HG02763 (cell line): Measurements from ENCODE around the gene MYO18B.

Experiments used
- ATAC-seq: cut with Tn5 transposase; IDR thresholded peaks from one replicate; pipeline ENCODE4 v1.9.1; 2021; ENCODE audit warnings: mild to moderate bottlenecking, moderate library complexity; ENCODE audit not compliant: unreplicated experiment

The MYO18B gene

DNA sequence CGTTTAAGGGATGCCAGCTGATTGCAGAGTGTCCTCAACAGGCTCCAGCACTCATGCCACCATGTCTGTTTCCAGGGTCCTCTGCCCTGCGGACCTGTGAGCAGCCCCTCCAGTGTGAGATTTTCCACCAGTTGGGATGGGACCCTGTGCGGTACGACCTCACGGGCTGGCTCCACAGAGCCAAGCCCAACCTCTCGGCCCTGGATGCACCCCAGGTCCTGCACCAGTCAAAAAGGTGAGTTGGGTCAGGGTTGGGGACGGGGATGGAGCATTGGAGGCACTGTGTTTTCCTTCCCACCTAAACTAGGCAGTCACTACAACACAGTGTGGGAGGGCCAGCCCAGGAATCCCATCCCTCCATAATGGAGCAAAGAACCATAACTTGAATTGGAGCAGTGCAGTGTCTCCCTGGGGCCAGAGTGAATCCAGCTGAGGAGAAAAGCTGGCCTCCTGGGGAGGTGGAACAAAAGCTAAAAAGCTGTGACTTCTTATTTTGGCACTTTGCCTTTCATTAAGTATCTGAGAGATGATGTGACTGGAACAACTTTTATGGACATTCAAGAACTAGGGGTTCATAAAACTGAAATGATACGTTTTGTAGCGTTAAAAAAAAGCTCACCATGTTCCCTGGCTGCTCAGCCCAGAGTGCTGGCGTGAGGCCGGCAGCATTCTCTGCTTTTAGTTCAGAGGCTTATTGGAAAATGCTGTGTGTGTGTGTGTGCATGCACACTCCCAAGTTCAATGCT lies 101.8 kb downstream of the MYO18B start:
- no peak for ATAC-seq

DNA sequence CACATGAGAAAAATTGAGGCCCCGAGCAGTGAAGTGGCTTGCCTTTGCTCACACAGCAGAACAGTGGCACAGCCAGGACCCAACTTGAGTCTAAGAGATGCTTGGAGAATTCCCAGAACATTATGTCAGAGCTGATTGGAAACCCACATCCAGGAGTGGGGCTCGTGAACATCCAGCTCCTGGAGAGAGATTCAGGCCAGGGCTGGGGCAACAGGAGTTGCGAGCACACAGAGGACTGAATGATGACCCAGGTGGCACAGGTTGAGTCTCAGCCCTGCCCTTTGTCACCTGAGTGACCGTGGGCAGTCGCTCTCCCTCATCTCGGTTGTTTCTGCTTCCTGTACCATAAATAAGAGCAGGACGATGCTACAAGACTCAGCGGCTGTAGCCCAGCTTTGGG lies 102.6 kb downstream of the MYO18B start:
- ATAC-seq = no peak

GRCh38 chr22:25845985-25846745 lies 104.2 kb downstream of the MYO18B start:
- no peak for ATAC-seq

DNA sequence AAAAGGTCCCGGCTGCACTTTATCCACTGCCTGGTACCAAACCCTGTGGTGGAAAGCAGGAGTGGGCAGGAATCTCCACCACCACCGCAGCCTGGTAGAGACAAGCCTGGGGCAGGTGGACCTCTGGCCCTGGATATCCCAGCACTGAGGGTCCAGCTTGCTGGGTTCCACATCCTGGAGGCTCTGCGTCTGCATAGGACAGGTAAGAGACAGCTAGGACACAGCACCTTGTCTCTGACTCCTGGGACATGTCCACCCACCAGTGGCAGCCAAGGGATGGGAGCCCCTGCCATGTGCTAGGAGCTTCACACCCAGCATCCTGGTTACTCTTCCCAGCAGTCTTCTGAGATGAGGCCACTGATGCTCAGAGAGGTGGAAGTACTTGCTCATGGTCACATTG lies 105.5 kb downstream of the MYO18B start:
- ATAC-seq = no peak

DNA sequence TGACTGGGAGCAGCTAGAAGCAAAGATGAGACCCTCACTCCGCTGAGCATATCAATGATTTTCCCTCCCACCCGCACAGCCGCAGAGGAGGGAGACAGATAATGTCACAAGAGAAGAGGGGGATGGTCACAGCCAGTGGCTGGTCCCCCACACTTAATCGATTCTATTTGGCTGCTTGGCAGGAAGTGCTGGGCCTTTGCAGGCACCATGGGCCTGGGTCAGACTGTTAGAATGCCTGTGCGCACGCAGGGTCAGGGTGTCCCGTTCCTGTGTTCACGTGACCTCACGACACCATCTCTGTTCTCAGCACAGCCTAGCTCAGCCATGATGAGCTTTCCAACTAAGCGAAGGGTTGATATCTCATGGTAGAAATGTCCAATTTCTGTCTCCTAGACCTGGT lies 107.0 kb downstream of the MYO18B start:
- ATAC-seq = no peak

DNA sequence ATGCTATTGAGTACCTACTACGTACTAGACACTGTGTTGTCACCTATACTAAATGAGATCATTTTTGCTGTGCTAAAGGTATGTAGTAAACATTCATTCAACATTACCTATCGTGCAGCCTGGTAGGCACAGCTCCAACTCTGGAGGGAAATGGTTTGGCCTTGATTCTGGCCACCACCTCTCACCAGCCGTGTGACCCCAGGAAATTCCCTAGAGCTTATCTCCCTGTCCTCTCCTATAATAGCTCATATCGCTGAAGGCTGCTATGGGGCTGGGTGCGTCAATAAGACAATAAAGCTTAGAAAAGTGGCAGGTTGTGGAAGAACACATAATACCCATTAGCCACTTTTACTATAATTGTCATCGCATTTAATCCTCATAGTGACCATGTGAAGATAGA lies 107.5 kb downstream of the MYO18B start:
- no peak for ATAC-seq

- ATAC-seq = no peak
These were observed 110.2 kb downstream of the MYO18B start for GRCh38 chr22:25852223-25852622.

- no peak for ATAC-seq
These were observed 111.1 kb downstream of the MYO18B start for GRCh38 chr22:25853078-25853477.

DNA sequence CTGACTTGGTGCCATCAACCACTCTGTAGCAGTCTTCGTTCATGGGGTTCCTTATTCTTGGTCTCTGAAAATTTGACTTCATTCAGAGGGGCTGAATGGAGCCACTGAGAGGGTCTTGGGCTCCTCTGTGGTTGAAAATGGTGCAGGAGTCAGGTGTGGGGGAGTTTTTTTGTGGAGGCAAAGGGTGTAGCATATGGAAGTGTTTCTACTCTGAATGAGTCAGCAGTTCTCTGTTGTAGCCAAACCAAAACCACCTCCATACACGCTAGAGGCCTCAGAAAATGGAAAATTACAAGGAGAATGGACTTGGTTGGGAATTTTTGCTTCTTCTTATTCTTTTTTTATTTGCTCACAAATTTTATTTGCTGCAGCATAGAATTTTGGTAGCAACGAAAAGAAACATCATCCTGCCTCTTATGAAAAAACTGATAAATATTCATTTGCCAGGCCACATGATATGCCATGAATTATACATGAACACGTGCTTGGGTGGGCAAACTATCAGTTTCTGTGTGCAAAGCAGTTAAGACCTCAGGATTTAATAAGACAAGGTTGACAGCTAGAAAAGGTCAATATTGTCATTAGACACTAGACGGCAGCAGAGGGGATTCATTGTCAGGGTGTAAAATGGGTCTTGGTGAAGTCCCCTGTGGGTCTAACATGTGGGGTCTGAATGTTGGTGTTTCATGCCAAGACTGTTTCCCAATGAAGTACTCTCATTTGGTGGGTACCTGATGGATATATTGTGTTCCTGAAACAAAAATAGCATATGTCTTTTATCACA lies 111.7 kb downstream of the MYO18B start:
- no peak for ATAC-seq

- no peak for ATAC-seq
These were observed 127.8 kb downstream of the MYO18B start for GRCh38 chr22:25869771-25870170.

- no peak for ATAC-seq
These were observed 132.3 kb downstream of the MYO18B start for GRCh38 chr22:25874327-25874726.

DNA sequence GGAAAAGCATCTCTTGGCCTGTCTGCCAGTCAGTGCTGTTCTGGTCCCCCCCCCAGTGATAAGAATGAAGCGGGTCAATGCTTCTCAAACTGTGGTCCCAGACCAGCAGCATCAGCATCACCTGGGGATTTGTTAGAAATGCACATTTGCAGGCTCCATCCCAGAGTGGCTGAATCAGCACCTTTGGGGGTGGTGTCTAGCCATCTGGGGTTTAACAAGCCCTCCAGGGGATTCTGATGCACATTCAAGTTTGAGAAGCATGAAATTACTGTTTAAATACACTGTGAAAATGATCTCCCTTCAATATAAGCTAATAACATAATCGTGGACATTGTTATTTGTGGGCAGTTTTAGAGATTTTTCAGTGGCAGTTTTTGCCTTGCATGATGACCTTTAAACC lies 133.5 kb downstream of the MYO18B start:
- no peak for ATAC-seq

GRCh38 chr22:25876871-25877270 lies 134.9 kb downstream of the MYO18B start:
- no peak for ATAC-seq

- ATAC-seq = no peak
These were observed 136.9 kb downstream of the MYO18B start for GRCh38 chr22:25878933-25879332.

- no peak for ATAC-seq
These were observed 138.5 kb downstream of the MYO18B start for GRCh38 chr22:25880524-25880923.

DNA sequence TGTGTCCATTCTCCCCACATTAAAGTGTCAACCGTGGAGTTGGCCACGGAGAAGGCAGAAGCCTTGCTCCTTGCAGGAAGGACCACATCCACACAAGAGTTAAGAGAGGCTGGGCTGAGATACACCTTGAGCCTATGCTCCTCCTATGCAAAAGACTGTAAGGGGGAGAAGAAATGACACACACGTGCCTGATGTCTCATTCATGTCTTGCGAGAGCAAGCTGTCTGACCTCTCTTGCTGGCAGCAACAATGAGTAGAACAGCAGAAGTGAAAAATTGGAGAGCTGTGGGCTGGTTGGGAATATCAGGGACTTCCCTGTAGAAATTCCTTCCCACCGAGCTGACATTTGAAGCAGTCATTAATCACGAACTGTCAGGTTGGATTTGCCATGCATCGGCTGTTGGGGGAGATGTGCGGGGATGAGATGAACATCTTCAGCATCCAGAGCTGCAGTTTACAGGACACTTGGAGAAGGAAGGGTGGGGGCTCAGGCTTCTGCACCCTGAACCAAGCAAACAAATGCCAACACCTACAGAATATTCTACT lies 139.3 kb downstream of the MYO18B start:
- no peak for ATAC-seq

DNA sequence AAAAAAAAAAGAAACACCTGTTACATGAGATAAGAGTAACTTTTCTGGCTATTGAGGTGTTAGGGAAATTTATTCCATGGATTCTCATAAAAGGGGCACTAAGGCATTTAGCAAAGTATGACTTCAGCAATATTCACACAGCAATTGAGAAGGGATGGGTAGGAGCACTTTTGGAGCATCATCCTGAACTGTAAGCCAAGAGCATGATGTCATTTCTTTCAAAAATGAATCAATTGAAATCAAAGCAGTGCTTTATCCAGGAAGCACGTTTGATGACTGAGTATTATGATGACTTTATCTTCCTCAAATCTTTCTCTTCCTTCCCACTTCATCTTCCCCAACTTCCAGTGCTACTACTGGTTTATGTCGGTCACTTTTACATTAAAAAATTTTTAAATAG lies 140.4 kb downstream of the MYO18B start:
- ATAC-seq = no peak

GRCh38 chr22:25883482-25884033 lies 141.6 kb downstream of the MYO18B start:
- no peak for ATAC-seq

- ATAC-seq = no peak
These were observed 142.1 kb downstream of the MYO18B start for GRCh38 chr22:25884121-25884520.

GRCh38 chr22:25888399-25889054 lies 146.5 kb downstream of the MYO18B start:
- ATAC-seq = no peak

GRCh38 chr22:25890651-25891050 lies 148.7 kb downstream of the MYO18B start:
- ATAC-seq = no peak
